ENCODE data around the gene TCF20. TPM values are rescaled to one million over a fixed set of nuclear protein-coding genes. Genes with fewer than 3 reads are reported as not detected.
A peak's percentile ranks its signal among the peaks of the same experiment; 100 is the strongest.

The TCF20 gene
- total RNA-seq, 3 donors from 2014 or later (not counting 1 experiment from before 2014, with no cell fraction given) = 57.8 to 70.8 (median 69.1) TPM

DNA sequence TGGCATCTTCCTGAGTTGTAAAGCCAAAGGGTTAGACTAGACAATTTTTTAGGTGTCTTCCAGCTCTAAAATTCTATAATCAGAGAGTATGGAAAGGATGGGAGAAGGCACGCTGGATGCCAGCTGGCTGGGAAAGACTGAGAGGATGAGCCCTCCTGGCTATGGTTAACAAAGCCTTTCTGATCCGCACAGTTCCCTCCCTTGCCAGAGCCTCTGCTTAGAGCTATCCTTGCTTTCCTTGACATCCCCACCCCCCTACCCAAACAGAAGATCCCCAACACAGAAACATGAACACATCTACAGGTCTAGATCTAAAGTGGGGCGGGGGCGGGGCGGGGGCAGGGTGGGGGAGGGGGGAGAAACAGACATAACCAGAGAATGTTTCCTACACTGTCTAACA is 6.5 kb downstream of the TCF20 start:
- Histone ChIP-seq H3K27ac (ENCODE audit: low read length) (no peak overlapping the region), H3K9me3 (ENCODE audit: control insufficient read depth, insufficient read depth, low read length) (no peaks in the 10 kb centered on the region), H3K27me3 (ENCODE audit: control insufficient read depth, insufficient read depth, low read length) (no peaks in the 10 kb centered on the region), H3K36me3 (ENCODE audit: control insufficient read depth, insufficient read depth, low read length) (no peaks in the 10 kb centered on the region), H3K4me3 (ENCODE audit: low read length) (no peak overlapping the region), H3K4me1 (ENCODE audit: control insufficient read depth, insufficient read depth, low read length) (peaks cover 3% of the 10 kb centered on the region)
- intact Hi-C loops (cut with micrococcal nuclease) = no loop called here
- 93% methylated on average over 2 of the region's 5 CpGs for WGBS (ENCODE audit: insufficient coverage)
- Mint-ChIP-seq H3K36me3 (no peaks in the 10 kb centered on the region), H3K4me3 (no peak overlapping the region), H3K4me1 (peaks cover 72 to 78% of the 10 kb centered on the region in 2 donors), H3K27ac (no peak overlapping the region), H3K9me3 (no peaks in the 10 kb centered on the region), H3K27me3 (ENCODE audit: low read depth in 2 of 2) (no peaks in the 10 kb centered on the region)
- DNase-seq (no peak), ATAC-seq (no peak)
- TF ChIP-seq, protein P1, sequence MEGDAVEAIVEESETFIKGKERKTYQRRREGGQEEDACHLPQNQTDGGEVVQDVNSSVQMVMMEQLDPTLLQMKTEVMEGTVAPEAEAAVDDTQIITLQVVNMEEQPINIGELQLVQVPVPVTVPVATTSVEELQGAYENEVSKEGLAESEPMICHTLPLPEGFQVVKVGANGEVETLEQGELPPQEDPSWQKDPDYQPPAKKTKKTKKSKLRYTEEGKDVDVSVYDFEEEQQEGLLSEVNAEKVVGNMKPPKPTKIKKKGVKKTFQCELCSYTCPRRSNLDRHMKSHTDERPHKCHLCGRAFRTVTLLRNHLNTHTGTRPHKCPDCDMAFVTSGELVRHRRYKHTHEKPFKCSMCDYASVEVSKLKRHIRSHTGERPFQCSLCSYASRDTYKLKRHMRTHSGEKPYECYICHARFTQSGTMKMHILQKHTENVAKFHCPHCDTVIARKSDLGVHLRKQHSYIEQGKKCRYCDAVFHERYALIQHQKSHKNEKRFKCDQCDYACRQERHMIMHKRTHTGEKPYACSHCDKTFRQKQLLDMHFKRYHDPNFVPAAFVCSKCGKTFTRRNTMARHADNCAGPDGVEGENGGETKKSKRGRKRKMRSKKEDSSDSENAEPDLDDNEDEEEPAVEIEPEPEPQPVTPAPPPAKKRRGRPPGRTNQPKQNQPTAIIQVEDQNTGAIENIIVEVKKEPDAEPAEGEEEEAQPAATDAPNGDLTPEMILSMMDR (IDR thresholded peaks at IDR 0.05) = no peak

DNA sequence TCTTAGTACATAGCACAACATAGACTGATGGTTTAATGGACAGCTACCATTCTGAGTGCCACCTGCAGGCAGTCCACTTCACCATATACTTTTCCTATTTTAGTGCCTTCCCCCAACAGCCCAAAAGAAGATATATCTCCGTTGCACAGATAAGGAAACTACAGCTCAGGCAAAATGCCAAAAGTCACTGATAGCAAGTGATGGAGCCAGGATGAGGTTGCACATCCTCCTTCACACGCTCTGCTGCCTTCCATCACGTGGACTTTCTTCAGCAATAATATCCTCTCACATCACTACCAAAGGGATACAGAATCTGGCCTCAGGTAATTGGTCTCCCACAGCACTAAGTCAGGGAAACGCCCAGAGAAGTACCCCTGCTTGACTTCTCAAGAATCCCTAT is 7.5 kb downstream of the TCF20 start:
- Histone ChIP-seq H3K4me3 (ENCODE audit: low read length) (no peak overlapping the region), H3K4me1 (ENCODE audit: control insufficient read depth, insufficient read depth, low read length) (no peaks in the 10 kb centered on the region), H3K27me3 (ENCODE audit: control insufficient read depth, insufficient read depth, low read length) (no peaks in the 10 kb centered on the region), H3K27ac (ENCODE audit: low read length) (no peak overlapping the region), H3K9me3 (ENCODE audit: control insufficient read depth, insufficient read depth, low read length) (no peaks in the 10 kb centered on the region), H3K36me3 (ENCODE audit: control insufficient read depth, insufficient read depth, low read length) (no peaks in the 10 kb centered on the region)
- H3K4me1 Mint-ChIP-seq = peaks cover 71 to 76% of the 10 kb centered on the region in 2 donors
- intact Hi-C loops (cut with micrococcal nuclease) = no loop called here
- peak overlapping the region; percentile 16 to 52 for H3K27ac Mint-ChIP-seq
- 50% methylated on average over 4 of the region's 4 CpGs for WGBS (ENCODE audit: insufficient coverage)
- no peaks in the 10 kb centered on the region for H3K27me3 Mint-ChIP-seq (ENCODE audit: low read depth in 2 of 2)
- DNase-seq (peak in 1 of 2 donors; percentile 48), ATAC-seq (no peak)
- no peaks in the 10 kb centered on the region for H3K9me3 Mint-ChIP-seq
- H3K36me3 Mint-ChIP-seq = no peaks in the 10 kb centered on the region
- TF ChIP-seq, protein P1 (IDR thresholded peaks at IDR 0.05) = no peak
- H3K4me3 Mint-ChIP-seq = no peak overlapping the region

- WGBS (ENCODE audit: insufficient coverage) = 91% methylated on average over 1 of the region's 1 CpG
- Mint-ChIP-seq H3K4me1 (peaks cover 85 to 93% of the 10 kb centered on the region in 2 donors), H3K27ac (no peak overlapping the region), H3K27me3 (ENCODE audit: low read depth in 2 of 2) (no peaks in the 10 kb centered on the region), H3K4me3 (no peak overlapping the region), H3K36me3 (no peaks in the 10 kb centered on the region), H3K9me3 (no peaks in the 10 kb centered on the region)
- no peak for ATAC-seq
- Histone ChIP-seq H3K9me3 (ENCODE audit: control insufficient read depth, insufficient read depth, low read length) (no peaks in the 10 kb centered on the region), H3K36me3 (ENCODE audit: control insufficient read depth, insufficient read depth, low read length) (no peaks in the 10 kb centered on the region), H3K27me3 (ENCODE audit: control insufficient read depth, insufficient read depth, low read length) (no peaks in the 10 kb centered on the region), H3K4me1 (ENCODE audit: control insufficient read depth, insufficient read depth, low read length) (peaks cover 6% of the 10 kb centered on the region), H3K4me3 (ENCODE audit: low read length) (no peak overlapping the region), H3K27ac (ENCODE audit: low read length) (no peak overlapping the region)
- no peak for DNase-seq
- intact Hi-C loops (cut with micrococcal nuclease) = no loop called here
- TF ChIP-seq, protein P1 (IDR thresholded peaks at IDR 0.05) = no peak
These were observed 9.2 kb downstream of the TCF20 start for GRCh38 chr22:42261296-42261695.

- H3K36me3 Mint-ChIP-seq = no peaks in the 10 kb centered on the region
- ATAC-seq (no peak), DNase-seq (no peak)
- no peaks in the 10 kb centered on the region for H3K36me3 ChIP-seq (ENCODE audit: control insufficient read depth, insufficient read depth, low read length)
- intact Hi-C loops (cut with micrococcal nuclease) = no loop called here
- no peaks in the 10 kb centered on the region for H3K9me3 ChIP-seq (ENCODE audit: control insufficient read depth, insufficient read depth, low read length)
- H3K27ac ChIP-seq (ENCODE audit: low read length) = no peak overlapping the region
- H3K4me1 Mint-ChIP-seq = peaks cover 73 to 80% of the 10 kb centered on the region in 2 donors
- H3K27me3 ChIP-seq (ENCODE audit: control insufficient read depth, insufficient read depth, low read length) = no peaks in the 10 kb centered on the region
- no peak overlapping the region for H3K4me3 Mint-ChIP-seq
- no peak overlapping the region for H3K4me3 ChIP-seq (ENCODE audit: low read length)
- H3K27me3 Mint-ChIP-seq (ENCODE audit: low read depth in 2 of 2) = no peaks in the 10 kb centered on the region
- over 99% methylated on average over 5 of the region's 5 CpGs for WGBS (ENCODE audit: insufficient coverage)
- peak overlapping the region; percentile 64 for H3K27ac Mint-ChIP-seq
- peaks cover 6% of the 10 kb centered on the region for H3K4me1 ChIP-seq (ENCODE audit: control insufficient read depth, insufficient read depth, low read length)
- no peaks in the 10 kb centered on the region for H3K9me3 Mint-ChIP-seq
- TF ChIP-seq, protein P1 (IDR thresholded peaks at IDR 0.05) = no peak
These were observed 12.3 kb downstream of the TCF20 start for GRCh38 chr22:42258126-42258525.

Data from natural killer cell (primary cell).